ENCODE data around the gene NLK.

- TF ChIP-seq ATF3 (IDR thresholded peaks at IDR 0.05; ENCODE audit: borderline replicate concordance, extremely low read depth, low read depth, low read length): no peak
- TF ChIP-seq POLR2AphosphoS5 (IDR thresholded peaks at IDR 0.05; ENCODE audit: low read length): no peak
- no peak for TF ChIP-seq RFX5 (IDR thresholded peaks at IDR 0.05; ENCODE audit: low read depth, low read length)
- no peak for TF ChIP-seq SIN3A (IDR thresholded peaks at IDR 0.05; ENCODE audit: low read depth, low read length)
- no peak for TF ChIP-seq TAF1 (IDR thresholded peaks at IDR 0.05; ENCODE audit: borderline replicate concordance, low read depth, low read length)
- TF ChIP-seq REST (IDR thresholded peaks at IDR 0.05; ENCODE audit: low read depth, low read length): no peak
- no peak for TF ChIP-seq YBX1 (IDR thresholded peaks at IDR 0.05)
- no peak for TF ChIP-seq CHD1 (IDR thresholded peaks at IDR 0.05; ENCODE audit: low read depth, low read length)
- TF ChIP-seq KDM1A (IDR thresholded peaks at IDR 0.05; ENCODE audit: borderline replicate concordance): no peak
- TF ChIP-seq CTCF (IDR thresholded peaks at IDR 0.05 in 2 of 3, conservative IDR thresholded peaks at IDR 0.05 in 1 of 3; ENCODE audit: control insufficient read depth in 2 of 3, extremely low read depth in 1 of 3, insufficient read depth in 1 of 3, low read depth in 3 of 3, low read length in 3 of 3): no peak
- no peak for TF ChIP-seq HCFC1 (IDR thresholded peaks at IDR 0.05; ENCODE audit: low read length)
- no peak for TF ChIP-seq CREM (IDR thresholded peaks at IDR 0.05; ENCODE audit: low read depth)
Measured at GRCh38 chr17:28169621-28170349, 127.3 kb downstream of the NLK start.

Measured in GM12878 (cell line).